GM19099 (cell line): ENCODE results near the gene LRRC52.

ENCODE experiments used
- POLR2A ChIP-seq: IDR thresholded peaks from 3 replicates; pipeline ENCODE4 v1.6.1; 2011; ENCODE audit warnings: low read depth; ENCODE audit not compliant: insufficient read length; ENCODE audit errors: extremely low read depth

The LRRC52 gene

GRCh38 chr1:165527251-165528007 lies 16.4 kb upstream of the LRRC52 start:
- TF ChIP-seq POLR2A = no peak

DNA sequence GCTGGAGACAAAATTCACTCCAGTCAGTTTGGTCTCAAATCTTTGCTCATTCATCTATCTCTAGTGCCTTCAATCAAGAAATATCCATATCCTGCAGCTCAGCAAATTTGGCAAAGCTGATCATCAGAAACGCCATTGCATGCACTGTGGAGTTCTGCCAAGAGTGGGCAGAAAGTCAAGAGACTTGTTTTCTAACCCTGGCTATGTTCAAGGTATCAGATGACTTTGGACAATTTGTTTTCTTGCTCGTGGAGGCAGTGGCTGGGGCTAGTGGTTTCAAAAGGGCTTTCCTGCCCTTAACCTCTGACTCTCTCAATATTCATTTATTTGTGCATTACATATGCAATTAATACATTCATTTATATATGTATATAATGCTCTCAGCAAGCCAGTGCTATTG lies 12.8 kb upstream of the LRRC52 start:
- TF ChIP-seq POLR2A = no peak

DNA sequence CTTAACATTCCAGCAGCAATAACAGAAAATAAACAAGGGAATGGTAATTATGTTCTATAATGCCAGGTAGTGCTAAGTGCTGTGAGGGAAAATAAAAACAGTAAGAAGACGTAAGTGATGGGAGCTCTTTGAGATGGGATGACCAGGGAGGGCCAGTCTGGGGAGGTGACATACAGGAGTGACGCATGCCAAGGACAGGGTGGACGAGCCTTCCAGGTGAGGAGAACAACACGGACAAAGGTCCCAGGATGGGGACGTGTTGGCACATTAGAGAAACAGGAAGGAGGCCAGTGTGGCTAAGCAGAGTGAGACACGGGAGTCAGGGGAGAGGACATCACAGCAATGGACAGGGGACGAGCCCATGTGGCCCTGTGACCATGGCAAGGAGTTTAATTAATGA lies 11.7 kb upstream of the LRRC52 start:
- no peak for TF ChIP-seq POLR2A

- no peak for TF ChIP-seq POLR2A
These were observed 10.5 kb upstream of the LRRC52 start for GRCh38 chr1:165533254-165533653.

GRCh38 chr1:165536016-165536415 lies 7.8 kb upstream of the LRRC52 start:
- TF ChIP-seq POLR2A = no peak

DNA sequence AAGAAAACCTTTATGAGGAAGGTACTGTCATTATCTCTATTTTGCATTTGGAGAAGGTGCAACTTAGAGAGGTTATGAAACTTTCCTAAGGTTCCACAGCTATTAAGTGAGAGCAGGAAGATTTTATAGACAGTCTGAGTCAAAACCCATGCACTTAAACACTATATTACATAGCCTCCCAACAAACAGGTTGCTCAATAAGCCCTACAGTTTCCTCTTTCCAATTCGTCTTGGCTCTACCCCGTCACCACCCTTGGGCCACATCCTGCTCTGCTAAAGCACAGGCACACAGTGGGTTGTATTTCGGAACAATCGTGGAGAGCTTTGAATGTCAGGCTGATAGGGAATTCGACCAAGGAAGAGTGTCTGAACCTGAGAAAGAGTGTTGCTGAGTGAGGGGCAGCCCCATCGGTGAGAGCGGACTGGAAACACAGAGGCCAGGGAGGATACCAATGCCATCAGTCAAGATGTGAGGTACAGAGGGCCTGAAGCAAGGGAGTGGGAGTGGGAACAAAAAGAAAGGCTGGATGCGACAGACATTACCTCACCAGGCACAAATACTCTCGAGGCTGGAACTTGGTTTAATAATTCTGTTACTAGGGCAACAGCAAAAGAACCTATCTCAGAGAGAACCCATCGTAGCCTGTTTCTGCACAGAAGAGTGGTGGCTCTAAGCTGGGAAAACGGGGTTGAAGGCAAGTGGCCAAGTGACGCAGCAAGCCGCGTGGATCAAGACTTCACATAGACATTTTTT lies 6.3 kb upstream of the LRRC52 start:
- TF ChIP-seq POLR2A = no peak

GRCh38 chr1:165539306-165539705 lies 4.5 kb upstream of the LRRC52 start:
- TF ChIP-seq POLR2A = no peak

DNA sequence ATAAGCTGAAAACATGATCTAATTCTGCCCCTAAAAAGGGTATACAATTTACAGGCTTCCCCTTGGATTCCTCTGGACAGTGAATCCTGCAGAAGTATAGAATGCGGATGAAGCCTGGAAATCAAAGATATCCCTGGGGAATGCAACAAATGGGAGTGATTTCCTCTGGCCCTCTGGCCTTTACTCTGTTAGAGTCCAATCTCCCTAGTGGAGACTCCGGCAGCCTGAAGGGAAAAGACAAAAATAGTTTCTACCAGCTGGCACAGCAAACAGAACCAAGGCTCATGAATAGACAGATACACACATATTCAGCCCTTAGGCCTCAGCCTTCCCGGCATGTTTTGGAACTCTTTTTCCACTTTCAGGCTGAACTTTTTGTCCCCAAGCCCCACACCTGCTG lies 3.9 kb upstream of the LRRC52 start:
- TF ChIP-seq POLR2A = no peak

DNA sequence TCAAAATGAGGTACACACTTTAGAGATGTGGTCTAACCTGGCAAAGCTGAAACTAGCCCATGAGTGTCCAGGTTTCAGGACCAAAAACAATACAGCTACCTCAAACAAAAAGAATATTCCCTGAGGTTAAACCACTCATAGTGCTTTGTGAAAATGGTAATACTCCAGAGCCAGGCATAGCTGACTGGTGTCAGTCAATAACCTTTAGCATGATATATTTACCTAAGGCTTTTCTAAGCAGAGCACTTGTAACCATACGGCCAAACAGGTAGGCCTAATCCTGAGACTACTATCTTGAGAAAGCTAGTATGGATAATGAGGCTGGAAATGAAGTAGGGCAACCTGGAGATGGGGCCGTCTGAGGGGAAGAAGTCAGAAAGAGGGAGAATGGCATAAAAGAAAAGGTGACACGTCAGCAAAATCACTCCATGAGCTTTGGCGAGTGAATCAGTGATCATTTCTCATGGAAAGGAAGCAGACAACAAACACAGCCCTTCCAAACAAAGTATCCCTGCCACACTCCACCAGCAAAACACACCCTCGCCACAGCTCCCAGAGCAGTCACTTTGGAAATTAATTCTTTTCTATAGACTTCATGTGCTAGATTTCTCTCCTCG lies 1.7 kb upstream of the LRRC52 start:
- no peak for TF ChIP-seq POLR2A

DNA sequence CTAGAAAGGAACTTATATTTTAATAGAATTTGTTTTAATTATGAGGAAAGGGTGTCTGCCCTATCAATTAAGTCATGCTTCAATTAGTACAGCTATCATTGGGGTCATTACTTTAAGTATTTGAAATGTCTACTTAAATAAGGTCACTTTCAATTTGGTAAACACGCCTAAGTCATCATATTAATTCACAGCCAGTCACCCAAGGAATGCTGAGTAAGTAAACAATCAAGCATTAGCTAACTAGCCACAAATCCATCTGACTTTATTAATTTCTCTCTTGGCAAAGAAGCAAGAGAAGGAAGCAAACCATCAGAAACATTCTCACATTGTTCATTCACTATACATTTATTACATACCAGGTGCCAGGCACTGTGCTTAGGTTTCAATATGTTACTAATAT lies 1.2 kb upstream of the LRRC52 start:
- TF ChIP-seq POLR2A = no peak

GRCh38 chr1:165544996-165545395 lies 1.2 kb downstream of the LRRC52 start:
- TF ChIP-seq POLR2A = no peak

DNA sequence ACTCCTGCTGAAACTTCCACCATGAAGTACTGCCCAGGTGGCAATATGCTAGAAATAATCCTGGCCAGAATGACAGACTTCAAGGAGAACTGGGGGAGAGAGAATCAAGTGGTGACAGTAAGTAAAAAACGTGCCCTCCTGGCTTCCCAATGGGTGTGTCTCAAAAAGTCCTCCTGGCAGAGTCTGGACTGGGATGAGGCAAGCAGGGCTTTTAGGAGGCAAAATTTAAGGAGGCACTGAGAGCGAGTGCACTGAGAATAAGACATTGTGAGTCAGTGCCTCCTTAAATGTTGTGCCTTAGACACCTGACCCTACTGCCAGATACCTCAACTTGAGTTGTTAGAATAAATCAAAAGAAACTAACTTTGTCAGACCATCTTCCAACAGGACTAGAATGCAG lies 2.2 kb downstream of the LRRC52 start:
- no peak for TF ChIP-seq POLR2A

GRCh38 chr1:165549973-165550372 lies 6.2 kb downstream of the LRRC52 start:
- TF ChIP-seq POLR2A = no peak

- TF ChIP-seq POLR2A = no peak
These were observed 7.7 kb downstream of the LRRC52 start for GRCh38 chr1:165551469-165551868.

DNA sequence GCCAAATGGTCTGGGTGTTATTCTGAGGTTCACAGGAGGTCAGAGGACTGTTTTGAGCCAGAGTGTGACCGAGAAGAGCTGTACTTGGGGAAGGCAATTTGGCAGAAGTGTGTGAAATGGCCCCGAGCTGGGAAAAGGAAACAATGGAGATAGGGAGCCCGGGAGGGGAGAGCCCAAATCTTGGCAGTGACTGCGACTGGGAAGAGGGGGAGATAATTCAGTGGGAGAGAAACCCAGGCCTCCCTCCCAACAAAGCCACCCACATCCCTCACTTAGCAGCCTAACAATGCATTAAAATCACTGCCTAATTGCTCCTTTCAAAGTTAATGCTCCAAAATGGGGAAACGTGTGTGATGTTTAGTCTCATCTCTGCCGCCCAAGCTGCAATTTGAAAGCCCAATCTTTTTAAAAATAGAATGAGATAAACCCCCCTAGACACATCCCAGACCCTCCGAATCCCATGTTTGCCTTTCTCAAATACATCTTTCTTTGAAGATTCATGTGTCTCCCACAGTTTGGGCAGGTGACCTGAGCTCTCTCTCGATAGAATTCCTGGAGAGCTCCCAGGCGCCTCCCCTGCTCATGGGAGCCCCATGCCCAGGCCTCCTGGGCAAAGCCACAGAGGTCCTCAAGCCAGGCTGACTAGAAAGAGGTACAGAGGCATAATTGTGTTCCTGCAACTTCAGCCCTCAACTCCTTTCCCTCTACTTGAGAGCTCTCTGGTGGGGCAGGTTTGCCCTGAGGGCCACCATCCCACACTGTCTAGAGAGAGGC lies 17.3 kb downstream of the LRRC52 start:
- no peak for TF ChIP-seq POLR2A
